Endothelial cell of umbilical vein (primary cell): ENCODE results near the gene CNTN5.

Source experiments
- CTCF ChIP-seq, 2 donors: IDR thresholded peaks; 1 replicate in 1 of 2; 2 replicates in 1 of 2; pipeline ENCODE4 v1.5.1; 2011; ENCODE audit warnings: low read length in 2 of 2, mild to moderate bottlenecking in 2 of 2, moderate library complexity in 2 of 2, control low read depth in 1 of 2, inconsistent platforms in 1 of 2, low read depth in 1 of 2; ENCODE audit not compliant: insufficient read depth in 1 of 2; ENCODE audit errors: extremely low read depth in 1 of 2
- EZH2 ChIP-seq: IDR thresholded peaks from 2 replicates; pipeline ENCODE4 v1.6.1; 2012; ENCODE audit warnings: borderline replicate concordance, low read depth, mild to moderate bottlenecking, moderate library complexity, low read length, inconsistent platforms; ENCODE audit not compliant: severe bottlenecking
- GATA2 ChIP-seq: IDR thresholded peaks from 2 replicates; pipeline ENCODE4 v1.7.0; 2011; ENCODE audit warnings: low read depth, mild to moderate bottlenecking, moderate library complexity, mixed read lengths, low read length; ENCODE audit not compliant: insufficient read length, insufficient read depth
- JUN ChIP-seq: IDR thresholded peaks from 2 replicates; pipeline ENCODE4 v1.6.1; 2011; ENCODE audit warnings: borderline replicate concordance, low read depth; ENCODE audit not compliant: insufficient read length, insufficient read depth
- MAX ChIP-seq: IDR thresholded peaks from 2 replicates; pipeline ENCODE4 v1.6.1; 2011; ENCODE audit not compliant: insufficient read depth, insufficient read length
- POLR2A ChIP-seq: IDR thresholded peaks from 2 replicates; pipeline ENCODE4 v1.6.1; 2012; ENCODE audit warnings: low read depth, mild to moderate bottlenecking, control low read depth, low read length

GRCh38 chr11:100205926-100206325, 1185.2 kb downstream of the CNTN5 start:
- TF ChIP-seq CTCF (IDR thresholded peaks at IDR 0.05; ENCODE audit: extremely low read depth in 1 of 2, insufficient read depth in 1 of 2, low read depth in 1 of 2, low read length in 2 of 2): no peak
- no peak for TF ChIP-seq MAX
- no peak for TF ChIP-seq EZH2
- TF ChIP-seq POLR2A: no peak
- no peak for TF ChIP-seq JUN
- TF ChIP-seq GATA2: no peak
